MCF 10A (cell line): Measurements from ENCODE around the gene ZFP90. TPM values are rescaled to one million over a fixed set of nuclear protein-coding genes. Genes with fewer than 3 reads are reported as not detected.
A peak's percentile ranks its signal among the peaks of the same experiment; 100 is the strongest.

Experiments
- BruUV-seq: library from RNA; stranded (reverse); fragments of 400-500 nt; replicated peaks from 2 replicates; lab custom pipeline; 2021; lab: Mats Ljungman, UMichigan
- CTCF ChIA-PET: fragments of 300-600 bp; sonication (Branson Sonifier 250); formaldehyde crosslinking; extraction: SDS; loops from one replicate; lab custom pipeline; 2021; ENCODE audit warnings: antibody characterized with exemption, inconsistent platforms; lab: Yijun Ruan, JAX
- POLR2A ChIA-PET: fragments of 300-600, 350-650 bp; sonication (Branson Sonifier 250); formaldehyde crosslinking; extraction: SDS; loops from one replicate; lab custom pipeline; 2020; ENCODE audit warnings: antibody characterized with exemption, inconsistent platforms; lab: Yijun Ruan, JAX
- DNase-seq: peaks from one replicate; pipeline ENCODE4 v3.0.0-alpha.2; 2018; ENCODE audit not compliant: unreplicated experiment
- H3K27ac Mint-ChIP-seq: one replicate; pipeline ENCODE4 v1.8.0; 2022; ENCODE audit warnings: mild to moderate bottlenecking, low read depth, mixed read lengths; ENCODE audit not compliant: unreplicated experiment
- H3K27me3 Mint-ChIP-seq: one replicate; pipeline ENCODE4 v1.8.0; 2022; ENCODE audit warnings: mixed read lengths; ENCODE audit not compliant: insufficient read depth, unreplicated experiment
- H3K36me3 Mint-ChIP-seq: one replicate; pipeline ENCODE4 v1.8.0; 2022; ENCODE audit warnings: mild to moderate bottlenecking, moderate library complexity, mixed read lengths; ENCODE audit not compliant: insufficient read depth, unreplicated experiment
- H3K4me1 Mint-ChIP-seq: one replicate; pipeline ENCODE4 v1.8.0; 2022; ENCODE audit warnings: mixed read lengths; ENCODE audit not compliant: insufficient read depth, unreplicated experiment
- H3K4me3 Mint-ChIP-seq: one replicate; pipeline ENCODE4 v1.8.0; 2022; ENCODE audit warnings: mild to moderate bottlenecking, moderate library complexity, mixed read lengths; ENCODE audit not compliant: unreplicated experiment
- H3K9me3 Mint-ChIP-seq: one replicate; pipeline ENCODE4 v1.8.0; 2022; ENCODE audit warnings: mixed read lengths; ENCODE audit not compliant: unreplicated experiment
- CTCF ChIP-seq: fragments of 200-600 bp; IDR thresholded peaks from one replicate; pipeline ENCODE4 v1.8.0; 2022; ENCODE audit warnings: antibody characterized with exemption, mild to moderate bottlenecking; ENCODE audit not compliant: unreplicated experiment
- intact Hi-C: fragments of 100-400 bp; cut with micrococcal nuclease; formaldehyde crosslinking; loops from 2 replicates; pipeline ENCODE4 v1.14.1; 2022
- total RNA-seq: library from RNA; stranded (reverse); gene quantifications from 2 replicates; pipeline ENCODE4 v1.2.3, GENCODE V29; 2022

ZFP90 gene
- total RNA-seq, 1 experiment from 2014 or later = 25.5 TPM

- ChIA-PET POLR2A (interaction anchor here (0.6 to 0.8 kb wide), 4 partner anchors 14 to 1092 kb away, joined by 3 to 4 read pairs (median 3); no protein-coding TSS in a partner anchor), CTCF (interaction anchor here (4.1 kb wide), 1 partner anchor 16 kb away, joined by 24 read pairs; no protein-coding TSS in a partner anchor)
- no peak for TF ChIP-seq CTCF
- Mint-ChIP-seq H3K4me1 (no peaks in the 10 kb centered on the region), H3K27me3 (no peaks in the 10 kb centered on the region), H3K4me3 (no peak overlapping the region), H3K36me3 (peaks cover 14% of the 10 kb centered on the region), H3K27ac (no peak overlapping the region), H3K9me3 (peaks cover 22% of the 10 kb centered on the region)
- no peak for DNase-seq
- intact Hi-C loops = no loop called here
- no TSS peak for BruUV-seq
These were observed 35.4 kb downstream of the ZFP90 start for GRCh38 chr16:68574479-68574878.

- ChIA-PET CTCF (interaction anchor here (0.9 to 4.1 kb wide), 2 partner anchors 15 to 18 kb away, joined by 3 to 24 read pairs; no protein-coding TSS in a partner anchor), POLR2A (interaction anchor here (0.8 to 0.9 kb wide), 2 partner anchors 72 to 132 kb away, joined by 3 read pairs; no protein-coding TSS in a partner anchor)
- Mint-ChIP-seq H3K9me3 (peaks cover 16% of the 10 kb centered on the region), H3K27ac (no peak overlapping the region), H3K27me3 (no peaks in the 10 kb centered on the region), H3K4me1 (no peaks in the 10 kb centered on the region), H3K4me3 (no peak overlapping the region), H3K36me3 (peaks cover 12% of the 10 kb centered on the region)
- no TSS peak for BruUV-seq
- intact Hi-C loops = no loop called here
- peak; percentile 11 for DNase-seq
- TF ChIP-seq CTCF = no peak
These were observed 36.0 kb downstream of the ZFP90 start for GRCh38 chr16:68575082-68575481.

GRCh38 chr16:68577352-68577853, 38.3 kb downstream of the ZFP90 start:
- Mint-ChIP-seq H3K9me3 (peaks cover 8% of the 10 kb centered on the region), H3K4me1 (no peaks in the 10 kb centered on the region), H3K4me3 (no peak overlapping the region), H3K36me3 (peaks cover 5% of the 10 kb centered on the region), H3K27me3 (no peaks in the 10 kb centered on the region), H3K27ac (no peak overlapping the region)
- TF ChIP-seq CTCF = no peak
- no peak for DNase-seq
- intact Hi-C loops = no loop called here
- BruUV-seq = no TSS peak
- ChIA-PET CTCF (interaction anchor here (0.7 to 4.1 kb wide), 2 partner anchors 13 to 289 kb away, joined by 3 to 24 read pairs; no protein-coding TSS in a partner anchor), POLR2A (interaction anchor here (2.1 kb wide), 1 partner anchor 38 kb away, joined by 6 read pairs; the partner anchor contains the start of gene ZFP90)

- peaks cover 10% of the 10 kb centered on the region for H3K9me3 Mint-ChIP-seq
- H3K27ac Mint-ChIP-seq = no peak overlapping the region
- H3K36me3 Mint-ChIP-seq = no peaks in the 10 kb centered on the region
- ChIA-PET CTCF (interaction anchor here (0.6 to 4.4 kb wide), 59 partner anchors 9 to 542 kb away, joined by 3 to 64 read pairs (median 6); partner anchors contain the start of genes CDH1, CDH3, CHTF8 and TANGO6), POLR2A (interaction anchor here (0.6 to 3.2 kb wide), 24 partner anchors 10 to 1378 kb away, joined by 3 to 23 read pairs (median 5); partner anchors contain the start of genes CDH1 and CDH3)
- no peaks in the 10 kb centered on the region for H3K27me3 Mint-ChIP-seq
- intact Hi-C loops = loop anchor here (2.0 kb wide), 5 partner anchors 62 to 256 kb away; no protein-coding TSS in a partner anchor
- H3K4me1 Mint-ChIP-seq = peaks cover 6% of the 10 kb centered on the region
- peak; percentile 98 for TF ChIP-seq CTCF
- no TSS peak for BruUV-seq
- DNase-seq = peak; percentile 79
- no peak overlapping the region for H3K4me3 Mint-ChIP-seq
These were observed 51.3 kb downstream of the ZFP90 start for GRCh38 chr16:68590201-68590994.
